ENCODE data around the gene DYRK1B.

Gene DYRK1B

DNA sequence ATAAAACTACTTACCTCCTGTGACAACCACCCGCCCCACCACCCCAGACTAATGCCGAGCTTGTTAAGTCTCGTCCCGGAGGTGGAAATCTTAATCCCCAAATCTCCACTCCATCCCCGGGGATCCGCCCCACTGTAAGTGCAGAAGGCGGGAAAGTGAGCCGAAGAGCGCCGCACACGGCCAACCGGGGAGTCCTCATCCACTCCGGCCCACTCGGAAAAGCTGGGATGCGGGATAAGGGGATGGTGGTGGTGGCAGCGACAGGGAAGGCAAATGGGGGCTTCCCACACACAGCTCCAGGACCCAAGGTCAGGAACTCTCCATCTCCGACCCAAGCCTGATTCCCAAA is 11.6 kb upstream of the DYRK1B start:
- DNase-seq (no peak), ATAC-seq (no peak)
- Mint-ChIP-seq H3K27ac (peak overlapping the region; percentile 97), H3K36me3 (ENCODE audit: low read depth) (peaks cover 37% of the 10 kb centered on the region), H3K4me1 (peaks cover 56% of the 10 kb centered on the region), H3K9me3 (no peaks in the 10 kb centered on the region), H3K4me3 (peak overlapping the region; percentile 97), H3K27me3 (no peaks in the 10 kb centered on the region)

DNA sequence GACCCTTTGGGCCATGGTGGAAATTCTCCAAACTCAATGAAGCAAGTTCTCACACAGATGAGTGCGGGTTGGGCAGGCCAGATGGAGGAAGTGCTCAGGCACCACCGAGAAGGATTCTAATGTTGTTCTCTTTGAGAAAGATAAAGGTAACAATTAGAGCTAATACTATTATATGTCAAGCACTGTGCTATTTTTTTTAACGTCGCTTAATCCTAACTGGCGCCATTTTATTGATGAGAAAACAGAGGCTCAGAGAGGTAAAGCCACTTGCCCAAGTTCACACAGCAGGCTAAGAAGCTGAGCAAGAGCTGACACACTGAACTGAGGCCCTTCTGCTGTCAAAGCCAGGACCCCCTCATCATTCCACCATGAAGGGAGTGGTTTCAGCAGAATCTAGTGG is 11.2 kb upstream of the DYRK1B start:
- H3K9me3 Mint-ChIP-seq, result no peaks in the 10 kb centered on the region
- peak overlapping the region; percentile 97 for H3K4me3 Mint-ChIP-seq
- DNase-seq (no peak), ATAC-seq (no peak)
- no peaks in the 10 kb centered on the region for H3K27me3 Mint-ChIP-seq
- H3K36me3 Mint-ChIP-seq (ENCODE audit: low read depth), result peaks cover 37% of the 10 kb centered on the region
- H3K27ac Mint-ChIP-seq, result peak overlapping the region; percentile 97
- peaks cover 56% of the 10 kb centered on the region for H3K4me1 Mint-ChIP-seq

DNA sequence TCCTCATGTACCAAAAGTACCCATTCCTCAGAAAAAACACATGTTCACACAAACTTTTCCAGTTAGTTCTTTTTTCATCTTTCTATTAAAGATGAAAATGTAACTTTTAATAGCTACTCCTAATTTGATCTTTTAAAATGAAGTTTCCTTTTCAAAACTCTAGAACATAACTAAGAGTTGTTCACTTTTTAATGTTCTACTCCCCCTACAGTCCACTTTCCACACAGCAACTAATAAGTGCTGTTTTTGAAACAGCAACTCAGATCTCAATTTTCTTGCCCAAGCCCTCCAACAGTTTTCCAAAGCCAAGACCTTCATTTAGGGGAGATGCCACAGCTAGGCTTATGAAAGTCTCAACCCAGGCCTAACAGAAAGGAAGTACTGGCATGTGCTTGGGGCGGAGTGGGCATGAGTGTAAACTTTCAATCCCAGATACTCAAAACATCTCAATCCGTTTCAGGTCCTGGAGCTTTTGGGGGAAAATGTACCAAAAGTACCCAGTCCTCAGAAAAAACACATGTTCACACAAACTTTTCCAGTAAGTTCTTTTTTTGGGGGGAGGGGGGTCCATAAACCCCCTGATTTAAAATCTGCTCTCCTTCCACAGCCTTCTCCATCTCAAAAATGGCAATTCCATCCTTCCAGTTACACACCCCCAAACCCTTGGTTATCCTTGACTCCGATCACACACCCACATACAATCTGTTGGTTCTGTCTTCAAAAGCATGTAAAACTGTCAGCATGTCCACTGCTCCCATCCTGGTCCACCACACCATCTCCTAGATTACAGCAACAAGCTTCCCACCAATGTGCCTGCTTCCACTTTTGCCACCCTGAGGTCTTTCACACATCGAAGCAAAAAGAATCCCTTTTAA is 10.2 kb upstream of the DYRK1B start:
- no peak for DNase-seq
- peaks cover 44% of the 10 kb centered on the region for H3K36me3 Mint-ChIP-seq (ENCODE audit: low read depth)
- peak overlapping the region; percentile 97 for H3K27ac Mint-ChIP-seq

DNA sequence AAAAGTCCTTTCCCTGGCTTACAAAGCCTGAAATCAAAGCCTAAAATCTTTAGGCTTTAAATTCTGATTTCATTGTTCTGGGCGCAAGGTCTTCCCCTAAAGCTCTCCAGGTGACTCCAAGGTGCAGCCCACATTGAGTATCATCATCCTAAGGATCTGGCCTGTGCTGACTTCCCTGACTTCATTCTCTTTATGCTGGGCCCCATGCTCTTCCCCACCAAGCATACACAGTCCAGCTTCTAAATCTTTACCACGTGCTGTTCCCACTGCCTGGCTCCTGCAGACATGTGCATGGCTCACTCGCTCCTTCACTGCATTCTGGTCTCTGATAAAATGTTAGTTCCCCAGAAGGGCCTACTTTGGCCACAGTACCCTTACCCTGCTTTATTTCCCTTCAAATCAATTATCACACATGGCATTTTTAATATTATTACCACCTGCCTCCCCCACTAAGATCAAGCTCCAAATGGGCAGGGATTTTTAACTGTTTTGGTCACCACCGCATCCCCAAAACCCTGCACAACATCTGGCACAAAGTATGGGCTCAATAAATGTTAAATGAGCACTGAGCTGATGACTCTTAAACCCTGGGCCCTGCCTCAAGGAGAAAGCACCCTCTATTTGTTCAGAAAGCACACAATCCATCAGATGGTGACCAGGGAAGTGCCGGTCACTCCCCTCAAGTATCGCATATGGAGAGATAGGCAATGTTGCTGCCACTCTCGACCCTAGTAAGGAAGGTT is 8.9 kb upstream of the DYRK1B start:
- peaks cover 56% of the 10 kb centered on the region for H3K4me1 Mint-ChIP-seq
- H3K4me3 Mint-ChIP-seq, result peak overlapping the region; percentile 97
- no peaks in the 10 kb centered on the region for H3K27me3 Mint-ChIP-seq
- no peak for DNase-seq
- ATAC-seq, result no peak
- H3K9me3 Mint-ChIP-seq, result no peaks in the 10 kb centered on the region
- peaks cover 52% of the 10 kb centered on the region for H3K36me3 Mint-ChIP-seq (ENCODE audit: low read depth)
- peak overlapping the region; percentile 62 for H3K27ac Mint-ChIP-seq

More for the DNA sequence above, 10.2 kb upstream of the DYRK1B start:
- no peak for ATAC-seq
- H3K9me3 Mint-ChIP-seq, result no peaks in the 10 kb centered on the region
- no peaks in the 10 kb centered on the region for H3K27me3 Mint-ChIP-seq
- peaks cover 56% of the 10 kb centered on the region for H3K4me1 Mint-ChIP-seq
- peak overlapping the region; percentile 97 for H3K4me3 Mint-ChIP-seq

DNA sequence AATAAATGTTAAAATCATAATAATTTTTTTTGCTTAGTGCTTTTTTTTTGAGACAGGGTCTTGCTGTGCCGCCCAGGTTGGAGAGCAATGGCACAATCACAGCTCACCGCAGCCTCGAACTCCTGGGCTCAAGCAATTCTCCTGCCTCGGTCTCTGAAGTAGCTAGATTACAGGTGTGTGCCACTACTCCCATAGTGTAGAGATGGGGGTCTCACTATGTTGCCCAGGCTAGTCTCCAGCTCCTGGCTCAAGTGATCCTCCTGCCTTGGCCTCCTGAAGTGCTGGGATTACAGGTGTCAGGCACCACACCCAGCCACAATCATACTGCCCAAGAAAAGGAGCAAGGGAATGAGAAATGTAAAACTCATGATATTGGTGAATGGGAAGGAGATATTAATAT is 7.1 kb upstream of the DYRK1B start:
- DNase-seq (no peak), ATAC-seq (no peak)
- no peaks in the 10 kb centered on the region for H3K27me3 Mint-ChIP-seq
- H3K4me3 Mint-ChIP-seq, result no peak overlapping the region
- H3K36me3 Mint-ChIP-seq (ENCODE audit: low read depth), result peaks cover 67% of the 10 kb centered on the region
- H3K4me1 Mint-ChIP-seq, result peaks cover 47% of the 10 kb centered on the region
- no peaks in the 10 kb centered on the region for H3K9me3 Mint-ChIP-seq
- H3K27ac Mint-ChIP-seq, result no peak overlapping the region

DNA sequence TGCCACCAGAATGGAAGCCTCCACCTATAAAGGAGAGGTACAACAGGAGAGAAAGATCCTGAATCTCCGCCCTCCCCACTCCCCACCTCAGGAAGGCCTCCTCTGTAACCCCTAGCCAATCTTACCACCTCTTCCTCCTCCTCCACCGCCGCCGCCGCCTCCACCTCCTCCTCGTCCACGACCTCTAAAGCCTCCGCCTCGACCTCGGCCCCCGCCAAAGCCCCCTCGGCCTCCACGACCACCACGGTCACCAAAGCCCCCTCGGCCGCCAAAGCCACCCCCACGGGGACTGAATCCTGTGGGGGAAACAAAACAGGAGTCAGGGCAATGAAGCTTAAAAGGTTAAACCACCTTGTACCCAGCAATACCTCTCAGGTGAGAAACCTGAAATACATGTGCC is 6.5 kb upstream of the DYRK1B start:
- Mint-ChIP-seq H3K4me3 (no peak overlapping the region), H3K36me3 (ENCODE audit: low read depth) (peaks cover 63% of the 10 kb centered on the region), H3K27ac (no peak overlapping the region), H3K4me1 (peaks cover 47% of the 10 kb centered on the region), H3K9me3 (no peaks in the 10 kb centered on the region), H3K27me3 (no peaks in the 10 kb centered on the region)
- ATAC-seq (no peak), DNase-seq (no peak)

DNA sequence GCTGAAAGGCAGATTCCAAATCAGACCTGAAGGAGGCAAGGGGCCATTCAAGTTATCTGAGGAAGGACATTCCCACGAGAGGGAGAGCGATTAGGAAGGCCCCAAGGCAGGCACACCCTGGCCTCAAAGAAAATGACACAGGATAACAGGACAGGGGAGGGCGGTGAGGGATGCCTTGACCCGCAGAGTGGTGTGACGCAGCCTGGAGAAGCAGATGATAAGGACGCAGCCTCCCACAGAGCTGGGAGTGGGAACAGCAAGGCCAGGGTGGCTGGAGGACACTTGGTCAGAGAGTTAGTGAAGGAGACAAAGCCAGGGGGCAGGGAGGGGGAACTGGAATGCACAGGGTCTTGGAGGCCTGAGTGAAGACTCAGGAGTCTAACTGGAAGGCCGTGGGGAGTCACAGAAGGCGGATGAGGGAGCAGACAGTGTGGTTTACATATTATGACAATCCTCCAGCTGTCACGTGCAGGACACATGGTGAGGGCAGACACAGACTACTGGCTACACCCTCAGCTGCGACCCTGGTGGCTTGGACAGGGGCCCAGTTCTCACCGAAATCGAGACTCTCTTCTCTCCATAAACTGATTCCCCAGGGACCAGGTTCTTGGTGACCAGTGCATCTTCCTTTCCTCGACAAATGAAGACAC is 5.8 kb upstream of the DYRK1B start:
- Mint-ChIP-seq H3K4me1 (peaks cover 43% of the 10 kb centered on the region), H3K9me3 (no peaks in the 10 kb centered on the region), H3K27ac (peak overlapping the region; percentile 14), H3K4me3 (no peak overlapping the region), H3K27me3 (no peaks in the 10 kb centered on the region), H3K36me3 (ENCODE audit: low read depth) (peaks cover 61% of the 10 kb centered on the region)
- DNase-seq (no peak), ATAC-seq (no peak)

DNA sequence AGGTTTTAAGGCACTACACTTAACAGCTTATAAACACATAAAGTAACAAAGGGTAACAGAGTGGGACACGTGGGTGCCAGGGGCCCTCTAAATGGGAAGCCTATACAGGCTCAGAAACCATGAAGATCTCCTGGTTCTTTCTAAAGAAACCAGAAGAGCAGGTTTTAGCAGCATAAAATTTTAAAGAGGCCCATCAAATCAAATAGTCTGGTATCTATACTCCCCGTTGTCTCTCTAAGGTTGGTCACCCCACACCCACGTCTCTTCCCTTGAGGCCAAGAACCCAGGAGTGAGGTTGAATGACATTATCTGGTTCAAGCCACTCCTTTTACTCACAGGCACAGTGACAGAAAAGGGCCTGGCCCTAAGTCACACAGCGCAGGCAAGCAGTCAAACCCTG is 4.6 kb upstream of the DYRK1B start:
- peaks cover 40% of the 10 kb centered on the region for H3K4me1 Mint-ChIP-seq
- no peak overlapping the region for H3K27ac Mint-ChIP-seq
- H3K36me3 Mint-ChIP-seq (ENCODE audit: low read depth), result peaks cover 59% of the 10 kb centered on the region
- H3K9me3 Mint-ChIP-seq, result no peaks in the 10 kb centered on the region
- no peak for ATAC-seq
- H3K27me3 Mint-ChIP-seq, result peaks cover 3% of the 10 kb centered on the region
- no peak overlapping the region for H3K4me3 Mint-ChIP-seq
- no peak for DNase-seq

DNA sequence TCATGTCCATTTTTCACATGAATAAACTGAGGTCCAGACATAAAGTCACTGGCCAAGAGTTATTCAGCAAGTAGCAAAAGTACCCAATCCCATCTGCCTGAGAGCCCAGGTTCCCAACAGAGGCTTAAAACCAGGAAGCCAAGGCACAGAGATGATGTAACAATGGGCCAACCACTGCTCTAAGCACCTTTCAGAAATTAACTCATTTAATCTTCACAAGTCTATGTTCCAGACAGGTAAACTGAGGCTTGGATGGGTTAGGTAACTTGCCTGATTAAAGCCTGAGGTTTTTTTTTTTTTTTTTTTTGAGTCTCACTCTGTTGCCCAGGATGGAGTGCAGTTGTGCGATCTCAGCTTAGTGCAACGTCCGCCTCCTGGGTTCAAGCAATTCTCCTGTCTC is 4.0 kb upstream of the DYRK1B start:
- Mint-ChIP-seq H3K4me1 (peaks cover 35% of the 10 kb centered on the region), H3K36me3 (ENCODE audit: low read depth) (peaks cover 56% of the 10 kb centered on the region), H3K4me3 (no peak overlapping the region), H3K27ac (no peak overlapping the region), H3K27me3 (peaks cover 3% of the 10 kb centered on the region), H3K9me3 (no peaks in the 10 kb centered on the region)
- no peak for ATAC-seq
- no peak for DNase-seq

DNA sequence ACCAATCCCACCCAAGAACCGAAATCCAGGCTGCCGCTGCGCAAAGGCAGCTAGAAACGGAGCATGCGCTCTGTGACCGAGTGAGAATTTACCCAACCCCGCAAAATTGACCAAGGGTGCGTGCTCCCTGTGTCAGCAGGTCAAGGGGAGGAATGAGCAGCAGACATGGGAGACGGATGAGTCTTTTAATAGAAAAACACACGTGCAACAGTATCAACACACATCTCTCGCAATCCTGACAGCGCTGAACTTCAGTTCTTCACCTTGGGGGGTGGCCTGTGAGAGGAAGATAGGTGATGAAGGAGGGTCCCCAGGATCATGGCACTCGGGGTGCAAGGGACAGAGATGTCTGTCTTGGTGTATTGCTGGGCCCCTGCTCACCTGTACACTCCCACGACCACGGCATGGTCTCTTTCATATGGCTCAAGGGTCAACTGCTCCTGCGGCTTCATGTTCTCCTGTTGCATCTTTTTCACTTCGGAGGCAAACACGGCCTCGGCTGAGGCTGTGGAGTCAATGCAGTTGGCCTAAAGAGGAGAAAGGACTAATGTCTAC is 402 bp upstream of the DYRK1B start:
- peak overlapping the region; percentile 74 for H3K4me3 Mint-ChIP-seq
- DNase-seq (no peak), ATAC-seq (no peak)
- peaks cover 60% of the 10 kb centered on the region for H3K36me3 Mint-ChIP-seq (ENCODE audit: low read depth)
- H3K27me3 Mint-ChIP-seq, result peaks cover 3% of the 10 kb centered on the region
- peaks cover 25% of the 10 kb centered on the region for H3K4me1 Mint-ChIP-seq
- H3K27ac Mint-ChIP-seq, result peak overlapping the region; percentile 94
- H3K9me3 Mint-ChIP-seq, result no peaks in the 10 kb centered on the region

DNA sequence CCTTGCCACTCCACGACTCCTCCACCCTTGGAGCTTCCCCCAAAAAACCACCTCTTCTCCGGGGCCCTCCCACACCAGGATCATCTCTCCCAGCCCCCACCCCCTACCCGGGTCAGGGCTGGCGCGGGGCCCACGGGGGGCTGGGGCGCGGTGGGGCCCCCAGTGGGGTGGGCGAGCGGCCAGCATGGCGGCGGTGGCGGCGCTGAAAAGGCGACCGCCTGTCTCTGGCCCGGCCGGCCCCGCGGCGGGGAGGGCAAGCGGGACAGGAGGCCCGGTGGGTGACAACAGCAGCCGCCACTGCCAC is 850 bp downstream of the DYRK1B start:
- Mint-ChIP-seq H3K4me3 (peak overlapping the region; percentile 63), H3K9me3 (no peaks in the 10 kb centered on the region), H3K27me3 (peaks cover 3% of the 10 kb centered on the region), H3K27ac (peak overlapping the region; percentile 84), H3K4me1 (peaks cover 25% of the 10 kb centered on the region), H3K36me3 (ENCODE audit: low read depth) (peaks cover 61% of the 10 kb centered on the region)
- ATAC-seq (no peak), DNase-seq (no peak)

DNA sequence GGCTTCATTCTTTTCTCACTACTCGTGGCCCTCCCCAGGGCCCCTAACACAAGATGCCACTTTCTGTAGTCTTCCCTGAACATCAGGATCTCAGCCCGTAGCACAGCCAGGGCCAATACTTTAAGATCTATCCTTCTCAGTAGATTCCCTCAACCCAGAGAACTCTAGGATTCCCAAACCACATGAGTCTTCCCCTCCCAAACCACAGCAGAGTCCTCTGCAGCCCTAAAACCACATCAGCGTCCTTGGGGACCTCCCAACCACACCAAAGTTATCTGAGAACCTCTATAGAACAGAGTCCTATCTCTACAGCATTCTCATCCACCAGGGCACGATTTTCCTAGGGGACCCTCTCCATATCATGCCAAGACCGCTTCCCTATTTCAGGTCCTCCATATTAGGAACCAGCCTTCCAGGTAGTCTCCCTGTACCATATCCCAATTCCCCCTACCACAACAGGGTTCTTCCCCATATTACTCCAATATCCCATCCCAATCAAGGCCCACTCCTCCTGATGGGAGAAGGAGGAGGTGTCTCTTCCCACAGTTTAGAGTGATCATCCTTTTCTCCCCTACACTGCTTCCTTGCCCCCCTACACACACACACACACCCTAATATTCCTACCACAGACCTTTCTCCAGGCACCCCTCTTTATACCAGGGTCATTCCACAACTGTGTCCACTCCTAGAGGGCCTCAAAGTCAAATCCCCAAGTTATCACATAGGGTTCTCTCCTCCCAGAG is 1.4 kb downstream of the DYRK1B start:
- peaks cover 25% of the 10 kb centered on the region for H3K4me1 Mint-ChIP-seq
- peaks cover 3% of the 10 kb centered on the region for H3K27me3 Mint-ChIP-seq
- peak overlapping the region; percentile 63 for H3K4me3 Mint-ChIP-seq
- DNase-seq, result no peak
- no peaks in the 10 kb centered on the region for H3K9me3 Mint-ChIP-seq
- H3K36me3 Mint-ChIP-seq (ENCODE audit: low read depth), result peaks cover 59% of the 10 kb centered on the region
- peak overlapping the region; percentile 84 for H3K27ac Mint-ChIP-seq
- ATAC-seq, result no peak

DNA sequence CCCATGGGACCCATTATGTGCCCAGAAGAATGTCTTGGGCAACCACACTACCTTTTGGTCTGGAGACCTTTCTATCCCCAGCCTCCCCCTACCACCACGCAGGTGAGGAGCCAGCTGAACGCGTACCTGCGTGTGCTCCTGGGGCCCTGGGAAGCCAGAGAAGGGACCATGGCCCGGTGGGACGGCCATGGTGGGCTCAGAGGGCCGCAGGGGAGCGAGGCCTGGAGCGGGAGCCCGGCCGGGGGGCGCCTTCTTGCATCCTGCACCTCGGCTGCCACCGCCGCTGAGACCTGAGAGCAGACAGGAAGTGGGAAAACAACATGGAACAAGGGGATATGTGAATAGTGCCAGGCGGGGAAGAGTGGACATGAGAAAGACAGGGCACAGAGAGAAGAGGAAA is 2.3 kb downstream of the DYRK1B start:
- ATAC-seq, result no peak
- H3K4me3 Mint-ChIP-seq, result peak overlapping the region; percentile 63
- H3K36me3 Mint-ChIP-seq (ENCODE audit: low read depth), result peaks cover 53% of the 10 kb centered on the region

DNA sequence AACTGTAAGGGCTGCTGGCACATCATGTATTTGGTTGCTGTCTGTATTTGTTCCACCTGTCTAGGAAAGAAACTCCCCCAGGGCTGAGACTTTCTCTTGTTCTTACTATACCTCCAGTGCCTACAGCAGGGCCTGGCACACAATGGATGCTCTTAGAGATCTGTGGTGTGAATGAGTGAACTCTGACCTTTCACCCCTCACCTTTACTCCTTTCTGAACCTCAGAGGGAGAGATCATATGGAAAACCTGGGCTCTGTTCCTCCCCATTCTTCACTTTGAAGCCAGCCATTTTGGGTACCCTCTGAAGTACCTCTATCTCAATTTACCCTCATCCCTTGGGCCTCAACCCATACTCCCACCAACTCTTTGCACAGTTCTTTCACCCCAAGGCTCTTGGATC is 3.1 kb downstream of the DYRK1B start:
- Mint-ChIP-seq H3K9me3 (no peaks in the 10 kb centered on the region), H3K4me1 (peaks cover 25% of the 10 kb centered on the region), H3K27ac (no peak overlapping the region), H3K4me3 (no peak overlapping the region), H3K27me3 (peaks cover 3% of the 10 kb centered on the region), H3K36me3 (ENCODE audit: low read depth) (peaks cover 51% of the 10 kb centered on the region)
- no peak for DNase-seq
- ATAC-seq, result no peak

More for the DNA sequence above, 2.3 kb downstream of the DYRK1B start:
- no peak for DNase-seq
- peaks cover 25% of the 10 kb centered on the region for H3K4me1 Mint-ChIP-seq
- H3K27me3 Mint-ChIP-seq, result peaks cover 3% of the 10 kb centered on the region
- no peaks in the 10 kb centered on the region for H3K9me3 Mint-ChIP-seq
- H3K27ac Mint-ChIP-seq, result peak overlapping the region; percentile 84
